Skeletal muscle satellite cell (primary cell): ENCODE results near the gene ZYG11A.

ENCODE experiments used
- H3K27me3 ChIP-seq: 2 replicates; pipeline ENCODE4 v1.7.0; 2013; ENCODE audit warnings: low read length; ENCODE audit not compliant: control insufficient read depth, insufficient read depth
- H3K36me3 ChIP-seq: 2 replicates; pipeline ENCODE4 v1.7.0; 2013; ENCODE audit warnings: mild to moderate bottlenecking, control low read depth, low read length; ENCODE audit not compliant: insufficient read depth
- H3K4me1 ChIP-seq: 2 replicates; pipeline ENCODE4 v1.7.0; 2013; ENCODE audit warnings: low read length; ENCODE audit not compliant: control insufficient read depth, insufficient read depth
- H3K4me2 ChIP-seq: 2 replicates; pipeline ENCODE4 v1.7.0; 2013; ENCODE audit warnings: mild to moderate bottlenecking, low read length
- H3K4me3 ChIP-seq: 2 replicates; pipeline ENCODE4 v1.7.0; 2013; ENCODE audit warnings: low read length
- H3K9ac ChIP-seq: 2 replicates; pipeline ENCODE4 v1.7.0; 2013; ENCODE audit warnings: mild to moderate bottlenecking, low read depth, low read length, moderate library complexity
- H3K9me3 ChIP-seq: replicated peaks from 2 replicates; pipeline ENCODE4 v1.7.0; 2013; ENCODE audit warnings: mild to moderate bottlenecking, control low read depth, low read length

The ZYG11A gene

GRCh38 chr1:52911541-52911940 lies 69.0 kb downstream of the ZYG11A start:
- H3K36me3 ChIP-seq: no peaks in the 10 kb centered on the region
- no peaks in the 10 kb centered on the region for H3K4me1 ChIP-seq
- H3K9ac ChIP-seq: no peak overlapping the region
- H3K4me3 ChIP-seq: no peak overlapping the region
- no peaks in the 10 kb centered on the region for H3K9me3 ChIP-seq
- no peak overlapping the region for H3K4me2 ChIP-seq
- no peaks in the 10 kb centered on the region for H3K27me3 ChIP-seq

- H3K36me3 ChIP-seq: no peaks in the 10 kb centered on the region
- H3K4me2 ChIP-seq: no peak overlapping the region
- no peaks in the 10 kb centered on the region for H3K27me3 ChIP-seq
- no peak overlapping the region for H3K4me3 ChIP-seq
- no peak overlapping the region for H3K9ac ChIP-seq
- H3K9me3 ChIP-seq: no peaks in the 10 kb centered on the region
- no peaks in the 10 kb centered on the region for H3K4me1 ChIP-seq
Measured at GRCh38 chr1:52913014-52913413, 70.5 kb downstream of the ZYG11A start.

- Histone ChIP-seq H3K9ac (no peak overlapping the region), H3K4me1 (no peaks in the 10 kb centered on the region), H3K9me3 (no peaks in the 10 kb centered on the region), H3K4me2 (no peak overlapping the region), H3K4me3 (no peak overlapping the region), H3K36me3 (no peaks in the 10 kb centered on the region), H3K27me3 (no peaks in the 10 kb centered on the region)
Measured at GRCh38 chr1:52913537-52913936, 71.0 kb downstream of the ZYG11A start.

GRCh38 chr1:52914463-52914862 lies 71.9 kb downstream of the ZYG11A start:
- no peaks in the 10 kb centered on the region for H3K9me3 ChIP-seq
- H3K9ac ChIP-seq: no peak overlapping the region
- H3K36me3 ChIP-seq: no peaks in the 10 kb centered on the region
- no peak overlapping the region for H3K4me3 ChIP-seq
- H3K27me3 ChIP-seq: no peaks in the 10 kb centered on the region
- H3K4me1 ChIP-seq: no peaks in the 10 kb centered on the region
- H3K4me2 ChIP-seq: no peak overlapping the region

- H3K4me3 ChIP-seq: no peak overlapping the region
- H3K4me1 ChIP-seq: no peaks in the 10 kb centered on the region
- H3K36me3 ChIP-seq: no peaks in the 10 kb centered on the region
- no peaks in the 10 kb centered on the region for H3K9me3 ChIP-seq
- H3K9ac ChIP-seq: no peak overlapping the region
- no peak overlapping the region for H3K4me2 ChIP-seq
- H3K27me3 ChIP-seq: no peaks in the 10 kb centered on the region
Measured at GRCh38 chr1:52915211-52915854, 72.8 kb downstream of the ZYG11A start.

- Histone ChIP-seq H3K4me2 (no peak overlapping the region), H3K9me3 (no peaks in the 10 kb centered on the region), H3K9ac (no peak overlapping the region), H3K36me3 (no peaks in the 10 kb centered on the region), H3K27me3 (no peaks in the 10 kb centered on the region), H3K4me1 (no peaks in the 10 kb centered on the region), H3K4me3 (no peak overlapping the region)
Measured at GRCh38 chr1:52915855-52916220, 73.3 kb downstream of the ZYG11A start.

- H3K27me3 ChIP-seq: peaks cover 1% of the 10 kb centered on the region
- H3K4me3 ChIP-seq: no peak overlapping the region
- H3K9me3 ChIP-seq: no peaks in the 10 kb centered on the region
- H3K4me2 ChIP-seq: no peak overlapping the region
- no peaks in the 10 kb centered on the region for H3K36me3 ChIP-seq
- no peaks in the 10 kb centered on the region for H3K4me1 ChIP-seq
- no peak overlapping the region for H3K9ac ChIP-seq
Measured at GRCh38 chr1:52916241-52916975, 73.8 kb downstream of the ZYG11A start.

- Histone ChIP-seq H3K4me1 (no peaks in the 10 kb centered on the region), H3K9ac (no peak overlapping the region), H3K27me3 (peaks cover 4% of the 10 kb centered on the region), H3K36me3 (no peaks in the 10 kb centered on the region), H3K9me3 (no peaks in the 10 kb centered on the region), H3K4me2 (no peak overlapping the region), H3K4me3 (no peak overlapping the region)
Measured at GRCh38 chr1:52917156-52917555, 74.6 kb downstream of the ZYG11A start.

- Histone ChIP-seq H3K4me1 (no peaks in the 10 kb centered on the region), H3K4me3 (no peak overlapping the region), H3K27me3 (peaks cover 4% of the 10 kb centered on the region), H3K36me3 (no peaks in the 10 kb centered on the region), H3K9me3 (no peaks in the 10 kb centered on the region), H3K4me2 (no peak overlapping the region), H3K9ac (no peak overlapping the region)
Measured at GRCh38 chr1:52917581-52917980, 75.0 kb downstream of the ZYG11A start.

- Histone ChIP-seq H3K9me3 (no peaks in the 10 kb centered on the region), H3K4me3 (no peak overlapping the region), H3K27me3 (peaks cover 4% of the 10 kb centered on the region), H3K36me3 (no peaks in the 10 kb centered on the region), H3K4me1 (no peaks in the 10 kb centered on the region), H3K9ac (no peak overlapping the region), H3K4me2 (no peak overlapping the region)
Measured at GRCh38 chr1:52918201-52918600, 75.6 kb downstream of the ZYG11A start.

- Histone ChIP-seq H3K9ac (no peak overlapping the region), H3K4me1 (no peaks in the 10 kb centered on the region), H3K4me3 (no peak overlapping the region), H3K9me3 (no peaks in the 10 kb centered on the region), H3K36me3 (no peaks in the 10 kb centered on the region), H3K27me3 (peaks cover 4% of the 10 kb centered on the region), H3K4me2 (no peak overlapping the region)
Measured at GRCh38 chr1:52919051-52919722, 76.6 kb downstream of the ZYG11A start.
